GM12878 (cell line): Measurements from ENCODE around the gene SNN. TPM values are rescaled to one million over a fixed set of nuclear protein-coding genes. Genes with fewer than 3 reads are reported as not detected.

Experiments used
- E4F1 ChIP-seq: fragments of 450-650 bp; IDR thresholded peaks from 2 replicates; pipeline ENCODE4 v1.6.1; 2018; ENCODE audit warnings: borderline replicate concordance, mild to moderate bottlenecking; ENCODE audit not compliant: partially characterized antibody
- EED ChIP-seq: sonication (generic); IDR thresholded peaks from 2 replicates; pipeline ENCODE4 v1.6.1; 2016; ENCODE audit warnings: antibody characterized with exemption, low read depth
- GABPA ChIP-seq: IDR thresholded peaks from 2 replicates; pipeline ENCODE4 v1.6.1; 2014; ENCODE audit warnings: antibody characterized with exemption, low read depth, mild to moderate bottlenecking, inconsistent platforms
- HDAC6 ChIP-seq: fragments of 200-600 bp; sonication (generic); IDR thresholded peaks from one replicate; pipeline ENCODE4 v1.8.0; 2017; ENCODE audit warnings: antibody characterized with exemption; ENCODE audit not compliant: unreplicated experiment
- MAX ChIP-seq: IDR thresholded peaks from 2 replicates; pipeline ENCODE4 v1.6.1; 2012; ENCODE audit warnings: low read depth, low read length, improper control_type of control experiment
- MLLT1 ChIP-seq: fragments of 450-650 bp; IDR thresholded peaks from 2 replicates; pipeline ENCODE4 v1.6.1; 2016; ENCODE audit warnings: mild to moderate bottlenecking
- NFXL1 ChIP-seq: fragments of 450-650 bp; IDR thresholded peaks from 2 replicates; pipeline ENCODE4 v1.6.1; 2017; ENCODE audit warnings: antibody characterized with exemption, mild to moderate bottlenecking, borderline replicate concordance
- NFYB ChIP-seq: IDR thresholded peaks from 2 replicates; pipeline ENCODE4 v1.6.1; 2011; ENCODE audit warnings: low read depth, mild to moderate bottlenecking, low read length, improper control_type of control experiment, moderate library complexity; ENCODE audit not compliant: insufficient read depth
- NR2F1 ChIP-seq: fragments of 450-650 bp; conservative IDR thresholded peaks from 2 replicates; pipeline ENCODE4 v1.6.1; 2017; ENCODE audit warnings: mild to moderate bottlenecking
- PKNOX1 ChIP-seq: fragments of 450-650 bp; IDR thresholded peaks from 2 replicates; pipeline ENCODE4 v1.6.1; 2016; ENCODE audit warnings: mild to moderate bottlenecking
- POLR2AphosphoS2 ChIP-seq: IDR thresholded peaks from 2 replicates; pipeline ENCODE4 v1.6.1; 2011; ENCODE audit warnings: low read depth, mild to moderate bottlenecking, low read length, improper control_type of control experiment, moderate library complexity
- POLR2AphosphoS5 ChIP-seq: IDR thresholded peaks from 2 replicates; pipeline ENCODE4 v1.6.1; 2011; ENCODE audit warnings: mild to moderate bottlenecking, low read length, inconsistent platforms
- PRDM15 ChIP-seq: fragments of 450-650 bp; formaldehyde crosslinking; IDR thresholded peaks from 2 replicates; pipeline ENCODE4 v1.4.0; 2020; ENCODE audit warnings: mild to moderate bottlenecking, moderate library complexity
- ZBTB4 ChIP-seq: fragments of 450-650 bp; formaldehyde crosslinking; IDR thresholded peaks from 2 replicates; pipeline ENCODE4 v1.4.0; 2022; ENCODE audit warnings: mild to moderate bottlenecking, moderate library complexity
- ZNF207 ChIP-seq: fragments of 450-650 bp; IDR thresholded peaks from 2 replicates; pipeline ENCODE4 v1.6.1; 2014; ENCODE audit warnings: antibody characterized with exemption, mild to moderate bottlenecking, borderline replicate concordance
- ZNF384 ChIP-seq: IDR thresholded peaks from 2 replicates; pipeline ENCODE4 v1.6.1; 2012; ENCODE audit warnings: low read depth, mild to moderate bottlenecking, low read length, improper control_type of control experiment, borderline replicate concordance
- polyA plus RNA-seq, 11 experiments: library from polyadenylated mRNA; depleted of rRNA in 4 of 11; unstranded in 6 of 11; stranded (reverse) in 5 of 11; fragments of >200 nt; fragmentation: Nextera tagmentation in 4 of 11; fragmentation: Illumina TruSeq in 1 of 11; extraction: Ambion mirVana in 4 of 11; extraction: Trizol in 1 of 11; gene quantifications; 1 replicate in 1 of 11; 2 replicates in 10 of 11; pipeline versions ENCODE4 v1.2.1 to v1.2.3, GENCODE V29; 2011 to 2016; ENCODE audit warnings: inconsistent platforms in 2 of 11, missing spikeins in 2 of 11, low read depth in 1 of 11
- total RNA-seq, 4 experiments: library from RNA; depleted of rRNA in 3 of 4; stranded (reverse); fragments of >200 nt in 3 of 4; fragmentation: Illumina TruSeq in 1 of 4; extraction: Trizol in 1 of 4; gene quantifications; 2 replicates each; pipeline versions ENCODE4 v1.2.1 to v1.2.3, GENCODE V29; 2013 to 2021

Gene SNN
- total and polyA plus RNA-seq, 10 of the 15 experiments (the other 5 are each of a cell fraction or from before 2014, with no cell fraction given), result 2.2 to 43.4 (median 27.8) TPM

GRCh38 chr16:11655655-11656054, 12.6 kb upstream of the SNN start (continued):
- no peak for TF ChIP-seq POLR2AphosphoS5
- no peak for TF ChIP-seq NFYB
- TF ChIP-seq NR2F1, result no peak
- TF ChIP-seq MAX, result no peak
- TF ChIP-seq PKNOX1, result peak; percentile 38; the same call in 1 of the 2 replicates
- no peak for TF ChIP-seq PRDM15 (CRISPR knock-in tag)
- no peak for TF ChIP-seq E4F1
- no peak for TF ChIP-seq POLR2AphosphoS2
- peak; percentile 89 for TF ChIP-seq EED
- no peak for TF ChIP-seq HDAC6
- TF ChIP-seq NFXL1, result no peak
- no peak for TF ChIP-seq MLLT1
- no peak for TF ChIP-seq ZBTB4
- no peak for TF ChIP-seq GABPA
- no peak for TF ChIP-seq ZNF207
- TF ChIP-seq ZNF384, result no peak
